OCI-LY3 (cell line): ENCODE results near the gene ZC3H12C.

Source experiments
- H2AFZ ChIP-seq: fragments of 200-600, 300-600 bp; shearing (Covaris generic); 2 replicates; pipeline ENCODE4 v1.6.0; 2014; ENCODE audit warnings: antibody characterized with exemption, low read depth, low read length
- H3K27ac ChIP-seq: fragments of 200-600, 300-600 bp; sonication (generic); 2 replicates; pipeline ENCODE4 v1.5.1; 2014; ENCODE audit warnings: mild to moderate bottlenecking, low read length, moderate library complexity, mixed read lengths
- H3K27me3 ChIP-seq: fragments of 200-600, 300-600 bp; sonication (generic); 2 replicates; pipeline ENCODE4 v1.6.1; 2014; ENCODE audit warnings: low read depth, low read length, mixed read lengths
- H3K36me3 ChIP-seq: fragments of 200-600, 300-600 bp; sonication (generic); replicated peaks from 2 replicates; pipeline ENCODE3; 2014; ENCODE audit warnings: low read depth, low read length, mixed read lengths
- H3K4me1 ChIP-seq: fragments of 300-600, 200-600 bp; sonication (generic); 2 replicates; pipeline ENCODE4 v1.6.1; 2014; ENCODE audit warnings: low read length, mixed read lengths
- H3K4me2 ChIP-seq: fragments of 200-600, 300-600 bp; sonication (generic); 2 replicates; pipeline ENCODE4 v1.6.1; 2014; ENCODE audit warnings: low read length, mixed read lengths
- H3K4me3 ChIP-seq: fragments of 300-600, 200-600 bp; sonication (generic); 2 replicates; pipeline ENCODE4 v1.5.1; 2014; ENCODE audit warnings: antibody characterized with exemption, mild to moderate bottlenecking, low read length, moderate library complexity
- H3K79me2 ChIP-seq: fragments of 300-600, 200-600 bp; shearing (Covaris generic); 2 replicates; pipeline ENCODE4 v1.6.1; 2014; ENCODE audit warnings: mild to moderate bottlenecking, low read length, mixed read lengths
- H3K9ac ChIP-seq: fragments of 300-600, 200-600 bp; shearing (Covaris generic); 2 replicates; pipeline ENCODE4 v1.6.0; 2014; ENCODE audit warnings: mild to moderate bottlenecking, low read length, moderate library complexity
- H3K9me3 ChIP-seq: fragments of 200-600, 300-600 bp; shearing (Covaris generic); 2 replicates; pipeline ENCODE4 v1.6.1; 2014; ENCODE audit warnings: low read length, mixed read lengths; ENCODE audit not compliant: insufficient read depth
- H4K20me1 ChIP-seq: fragments of 200-600, 300-600 bp; sonication (generic); 2 replicates; pipeline ENCODE4 v1.6.1; 2016; ENCODE audit warnings: low read length, mixed read lengths; ENCODE audit not compliant: insufficient read depth
- EZH2phosphoT487 ChIP-seq: fragments of 200-600 bp; shearing (Covaris generic); IDR thresholded peaks from 2 replicates; pipeline ENCODE4 v1.6.1; 2018; ENCODE audit warnings: antibody characterized with exemption, mixed run types, low read depth
- TF ChIP-seq, protein P1 (sequence below): fragments of 200-600, 300-600 bp; sonication (generic); IDR thresholded peaks from 2 replicates; pipeline ENCODE4 v1.5.1; 2014; ENCODE audit warnings: antibody characterized with exemption, low read length, low read depth

ZC3H12C gene

DNA sequence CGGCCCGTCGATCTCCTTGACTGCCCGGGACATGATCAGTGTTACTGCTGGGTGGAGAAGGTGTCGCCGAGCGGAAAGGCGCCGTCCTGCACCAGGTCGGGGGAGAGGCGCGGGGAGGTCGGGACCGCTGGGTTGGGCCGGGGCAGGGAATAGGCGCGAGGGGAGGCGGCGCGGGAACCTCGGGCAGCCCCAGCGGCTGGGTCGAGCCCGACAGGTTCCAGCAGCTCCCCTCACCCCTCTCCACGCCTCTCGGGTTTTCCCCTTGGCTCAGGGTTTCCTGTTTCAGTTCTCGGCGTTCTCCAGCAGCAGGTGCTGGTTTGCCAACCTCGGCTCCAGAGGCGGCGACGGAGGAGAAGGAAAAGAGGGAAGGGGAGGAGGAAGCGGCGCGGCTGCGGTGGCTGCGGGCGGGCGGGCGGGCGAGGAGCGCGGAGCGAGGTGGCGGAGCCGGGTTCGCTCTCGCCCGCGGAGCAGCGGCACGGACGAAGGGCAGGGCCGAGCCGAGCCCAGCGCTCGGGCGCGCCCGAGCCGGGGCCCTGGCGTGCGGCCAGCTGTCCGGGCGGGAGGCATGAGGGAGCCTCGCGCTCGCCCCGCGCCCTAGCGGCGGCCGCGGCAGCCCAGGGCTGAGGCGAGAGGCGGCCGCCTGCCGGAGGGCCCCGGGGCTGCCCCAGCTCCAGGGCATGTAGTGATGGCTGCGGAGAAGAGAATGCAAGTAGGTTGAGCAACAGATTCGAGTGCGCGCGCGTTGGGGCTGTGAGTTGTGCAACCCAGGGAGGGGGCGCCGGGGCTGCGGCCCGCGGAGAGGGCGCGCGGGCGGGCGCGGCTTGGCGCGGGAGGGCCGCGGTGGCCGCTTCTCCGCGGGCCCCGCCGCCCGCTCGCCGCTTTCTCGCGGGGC, at the start of gene ZC3H12C:
ZC3H12C (plus strand) TSS at position 878 of the 892 bp plus-strand sequence. CDS start 20 bp downstream, outside the sequence.
- H3K4me2 ChIP-seq: peak within 1 kb of the TSS; percentile 90
- H3K9ac ChIP-seq: peak within 1 kb of the TSS; percentile 81
- TF ChIP-seq, protein P1, sequence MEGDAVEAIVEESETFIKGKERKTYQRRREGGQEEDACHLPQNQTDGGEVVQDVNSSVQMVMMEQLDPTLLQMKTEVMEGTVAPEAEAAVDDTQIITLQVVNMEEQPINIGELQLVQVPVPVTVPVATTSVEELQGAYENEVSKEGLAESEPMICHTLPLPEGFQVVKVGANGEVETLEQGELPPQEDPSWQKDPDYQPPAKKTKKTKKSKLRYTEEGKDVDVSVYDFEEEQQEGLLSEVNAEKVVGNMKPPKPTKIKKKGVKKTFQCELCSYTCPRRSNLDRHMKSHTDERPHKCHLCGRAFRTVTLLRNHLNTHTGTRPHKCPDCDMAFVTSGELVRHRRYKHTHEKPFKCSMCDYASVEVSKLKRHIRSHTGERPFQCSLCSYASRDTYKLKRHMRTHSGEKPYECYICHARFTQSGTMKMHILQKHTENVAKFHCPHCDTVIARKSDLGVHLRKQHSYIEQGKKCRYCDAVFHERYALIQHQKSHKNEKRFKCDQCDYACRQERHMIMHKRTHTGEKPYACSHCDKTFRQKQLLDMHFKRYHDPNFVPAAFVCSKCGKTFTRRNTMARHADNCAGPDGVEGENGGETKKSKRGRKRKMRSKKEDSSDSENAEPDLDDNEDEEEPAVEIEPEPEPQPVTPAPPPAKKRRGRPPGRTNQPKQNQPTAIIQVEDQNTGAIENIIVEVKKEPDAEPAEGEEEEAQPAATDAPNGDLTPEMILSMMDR: 0 out of 2 replicates have a peak, but pooled peaks have one; percentile 2
- no peak for TF ChIP-seq EZH2phosphoT487
- H3K9me3 ChIP-seq: no peaks in the 10 kb centered on the region
- H3K36me3 ChIP-seq: peaks cover 3% of the 10 kb centered on the region
- peak within 1 kb of the TSS; percentile 86 for H3K4me3 ChIP-seq
- H4K20me1 ChIP-seq: peaks cover 32% of the 10 kb centered on the region
- H3K79me2 ChIP-seq: peaks cover 43% of the 10 kb centered on the region
- H3K4me1 ChIP-seq: peaks cover 61% of the 10 kb centered on the region
- peak within 1 kb of the TSS; percentile 27; the same call in 1 of the 2 replicates for H2AFZ ChIP-seq
- H3K27ac ChIP-seq: peak within 1 kb of the TSS; percentile 45
- H3K27me3 ChIP-seq: peaks cover 53% of the 10 kb centered on the region

DNA sequence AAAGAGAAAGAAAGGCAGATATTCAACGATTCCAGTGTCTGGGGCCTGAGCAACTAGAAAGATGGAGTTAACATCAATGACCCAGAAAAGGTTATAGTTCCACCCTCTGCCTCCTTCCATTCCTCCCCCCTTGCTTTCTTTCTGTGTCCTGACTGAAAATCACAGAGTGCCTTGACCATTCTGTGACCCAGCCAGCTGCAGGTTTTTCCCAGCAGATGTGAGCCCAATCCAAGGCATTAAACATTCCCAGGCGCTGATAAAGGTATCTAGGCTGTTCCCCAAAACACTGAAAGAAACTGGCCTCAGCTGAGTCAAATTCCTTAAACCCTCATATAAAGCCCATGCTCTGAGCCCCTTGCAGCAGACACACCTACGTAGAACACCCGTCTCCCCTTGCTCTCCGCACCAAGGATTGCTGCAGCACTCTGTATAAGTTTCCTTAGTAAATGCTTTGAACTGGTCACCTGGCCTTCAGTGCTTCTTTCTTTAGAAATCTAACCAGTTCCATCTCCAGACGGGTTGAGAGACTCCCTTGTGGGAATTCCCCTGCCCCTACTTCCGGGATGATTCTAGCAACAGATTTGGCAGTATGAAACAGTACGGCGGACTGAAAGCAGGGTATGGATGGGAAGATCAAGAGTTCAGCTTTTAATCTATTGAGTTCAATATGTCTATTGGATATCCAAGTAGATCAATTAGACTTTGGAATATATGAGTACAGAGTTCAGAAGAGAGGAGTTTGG, 48.8 kb upstream of the ZC3H12C start:
- H2AFZ ChIP-seq: peak overlapping the region; percentile 63
- TF ChIP-seq, protein P1: no peak
- no peak for TF ChIP-seq EZH2phosphoT487
- H3K79me2 ChIP-seq: no peaks in the 10 kb centered on the region
- H3K9me3 ChIP-seq: no peaks in the 10 kb centered on the region; the same call in 1 of the 2 replicates
- peaks cover 6% of the 10 kb centered on the region for H3K4me1 ChIP-seq
- no peak overlapping the region for H3K9ac ChIP-seq
- peak overlapping the region; percentile 5; the same call in 1 of the 2 replicates for H3K4me2 ChIP-seq
- H3K4me3 ChIP-seq: no peak overlapping the region
- H3K36me3 ChIP-seq: no peaks in the 10 kb centered on the region
- H3K27ac ChIP-seq: no peak overlapping the region
- H3K27me3 ChIP-seq: no peaks in the 10 kb centered on the region
- no peaks in the 10 kb centered on the region for H4K20me1 ChIP-seq

DNA sequence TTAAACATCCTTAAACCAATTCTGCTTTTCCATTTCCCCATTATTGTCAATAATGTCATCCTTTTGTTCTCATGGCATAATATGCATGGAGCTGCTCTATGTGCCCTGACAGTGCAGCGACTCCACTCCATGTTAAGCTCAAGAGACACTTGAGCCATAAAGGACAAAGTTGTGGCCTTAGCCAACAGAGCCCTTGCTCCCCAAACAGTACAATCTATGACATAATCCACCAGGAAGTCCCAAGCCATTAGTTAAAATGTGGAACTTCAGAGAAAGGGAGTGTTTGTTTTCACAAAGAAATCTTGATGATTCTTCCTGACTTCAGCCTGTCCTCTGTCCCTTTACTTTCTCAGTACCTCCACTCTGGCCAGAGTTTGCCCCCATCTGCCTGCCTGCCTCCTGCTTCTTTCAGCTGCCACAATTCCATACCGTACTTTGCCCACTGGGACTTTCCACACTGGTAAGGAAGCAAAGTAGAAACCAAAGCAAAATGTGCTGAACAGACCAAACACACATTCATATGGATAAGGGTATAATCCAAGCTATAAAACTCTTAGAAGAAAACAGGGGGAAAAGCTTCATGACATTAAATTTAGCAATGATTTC, 46.3 kb upstream of the ZC3H12C start:
- Histone ChIP-seq H3K27me3 (no peaks in the 10 kb centered on the region), H3K4me3 (no peak overlapping the region), H3K9ac (no peak overlapping the region), H4K20me1 (no peaks in the 10 kb centered on the region), H3K4me1 (peaks cover 6% of the 10 kb centered on the region), H3K79me2 (no peaks in the 10 kb centered on the region), H3K27ac (no peak overlapping the region), H2AFZ (no peak overlapping the region), H3K36me3 (no peaks in the 10 kb centered on the region), H3K9me3 (no peaks in the 10 kb centered on the region), H3K4me2 (no peak overlapping the region)
- TF ChIP-seq EZH2phosphoT487: no peak
- TF ChIP-seq, protein P1: no peak
